GM12878 (cell line): ENCODE results near the gene ANO2. TPM values are rescaled to one million over a fixed set of nuclear protein-coding genes. Genes with fewer than 3 reads are reported as not detected.

Experiments used
- ATAC-seq: fragments of 200-7000 bp; cut with Tn5 transposase; 3 replicates; pipeline ENCODE4 v1.9.1; 2020; ENCODE audit warnings: mild to moderate bottlenecking, moderate library complexity
- BruUV-seq: library from RNA; stranded (reverse); fragments of 400-500 nt; replicated peaks from 2 replicates; lab custom pipeline; 2021; lab: Mats Ljungman, UMichigan
- CTCF ChIA-PET: fragments of 300-600 bp; sonication (Branson Sonifier 250); formaldehyde crosslinking; extraction: SDS; loops from one replicate; lab custom pipeline; 2021; ENCODE audit warnings: inconsistent platforms; lab: Yijun Ruan, JAX
- POLR2A ChIA-PET: fragments of 350-600 bp; formaldehyde crosslinking; extraction: SDS; loops from one replicate; lab custom pipeline; 2021; ENCODE audit warnings: inconsistent platforms; lab: Charles Lee
- RAD21 ChIA-PET: fragments of 300-600 bp; sonication (Branson Sonifier 250); formaldehyde crosslinking; loops from one replicate; lab custom pipeline; 2023; ENCODE audit warnings: antibody characterized with exemption; ENCODE audit not compliant: unreplicated experiment; lab: Charles Lee
- SMC1A ChIA-PET: fragments of 300-600 bp; sonication (Branson Sonifier 250); formaldehyde crosslinking; loops from one replicate; lab custom pipeline; 2023; ENCODE audit not compliant: unreplicated experiment, uncharacterized antibody; lab: Charles Lee
- DNase-seq: peaks from one replicate; pipeline ENCODE4 v3.0.0-alpha.2; 2011; ENCODE audit warnings: low read depth, low spot score
- FAIRE-seq: peaks from 3 replicates; lab custom pipeline; 2011; peaks lifted over from hg19 to GRCh38; lab: Jason Lieb, UNC
- H2AFZ ChIP-seq: 2 replicates; pipeline ENCODE4 v1.6.0; 2011; ENCODE audit warnings: low read depth, low read length, control low read depth; ENCODE audit not compliant: control insufficient read depth
- H3K27ac ChIP-seq: 2 replicates; pipeline ENCODE4 v1.5.1; 2011; ENCODE audit warnings: control low read depth; ENCODE audit not compliant: control insufficient read depth, insufficient read depth
- H3K27me3 ChIP-seq, 2 experiments: replicated peaks in 1 of 2; 2 replicates each; pipeline versions ENCODE4 v1.6.0 to v1.6.1; 2011; ENCODE audit warnings: low read length in 1 of 2; ENCODE audit not compliant: control insufficient read depth in 2 of 2, insufficient read depth in 2 of 2
- H3K36me3 ChIP-seq, 2 experiments: 2 replicates each; pipeline ENCODE4 v1.5.1; 2011; ENCODE audit warnings: low read length in 1 of 2; ENCODE audit not compliant: control insufficient read depth in 2 of 2, insufficient read depth in 2 of 2
- H3K4me1 ChIP-seq: 2 replicates; pipeline ENCODE4 v1.6.1; 2011; ENCODE audit warnings: mild to moderate bottlenecking, low read length, moderate library complexity, mixed read lengths; ENCODE audit not compliant: control insufficient read depth, insufficient read depth
- H3K4me2 ChIP-seq: 2 replicates; pipeline ENCODE4 v1.6.0; 2011; ENCODE audit warnings: control low read depth; ENCODE audit not compliant: control insufficient read depth, insufficient read depth
- H3K4me3 ChIP-seq: fragments of 200-600 bp; sonication (generic); 2 replicates; pipeline ENCODE4 v1.5.1; 2016
- H3K79me2 ChIP-seq: 2 replicates; pipeline ENCODE4 v1.6.0; 2011; ENCODE audit warnings: low read length; ENCODE audit not compliant: control insufficient read depth, insufficient read depth
- H3K9ac ChIP-seq: 2 replicates; pipeline ENCODE4 v1.8.0; 2011; ENCODE audit warnings: low read length, control low read depth, mixed read lengths; ENCODE audit not compliant: control insufficient read depth, insufficient read depth
- H3K9me3 ChIP-seq: replicated peaks from 3 replicates; pipeline ENCODE4 v1.5.1; 2011; ENCODE audit warnings: mild to moderate bottlenecking, low read length; ENCODE audit not compliant: control insufficient read depth, insufficient read depth
- H4K20me1 ChIP-seq: 2 replicates; pipeline ENCODE4 v1.6.0; 2011; ENCODE audit not compliant: control insufficient read depth, insufficient read depth
- BCL3 ChIP-seq: IDR thresholded peaks from 2 replicates; pipeline ENCODE4 v1.6.1; 2011; ENCODE audit warnings: borderline replicate concordance, low read depth, mild to moderate bottlenecking, moderate library complexity, low read length; ENCODE audit not compliant: insufficient read depth, poor library complexity, severe bottlenecking
- CEBPZ ChIP-seq: fragments of 150-350 bp; IDR thresholded peaks from 2 replicates; pipeline ENCODE4 v1.6.1; 2016; ENCODE audit warnings: low read depth, low read length
- CTCF ChIP-seq, 3 experiments: IDR thresholded peaks in 2 of 3; conservative IDR thresholded peaks in 1 of 3; 2 replicates each; pipeline ENCODE4 v1.5.1; 2011; ENCODE audit warnings: low read depth in 3 of 3, low read length in 3 of 3, mild to moderate bottlenecking in 3 of 3, control low read depth in 2 of 3, moderate library complexity in 2 of 3, inconsistent platforms in 1 of 3, mixed read lengths in 1 of 3; ENCODE audit not compliant: control insufficient read depth in 2 of 3, insufficient read depth in 1 of 3; ENCODE audit errors: extremely low read depth in 1 of 3
- JUNB ChIP-seq: IDR thresholded peaks from 2 replicates; pipeline ENCODE4 v1.6.1; 2016; ENCODE audit warnings: antibody characterized with exemption, mild to moderate bottlenecking
- MEF2B ChIP-seq: fragments of 450-650 bp; IDR thresholded peaks from 2 replicates; pipeline ENCODE4 v1.6.1; 2018; ENCODE audit warnings: mild to moderate bottlenecking, moderate library complexity; ENCODE audit not compliant: partially characterized antibody, poor library complexity, severe bottlenecking
- NFYB ChIP-seq: IDR thresholded peaks from 2 replicates; pipeline ENCODE4 v1.6.1; 2011; ENCODE audit warnings: low read depth, mild to moderate bottlenecking, low read length, improper control_type of control experiment, moderate library complexity; ENCODE audit not compliant: insufficient read depth
- POLR2AphosphoS5 ChIP-seq: IDR thresholded peaks from 2 replicates; pipeline ENCODE4 v1.6.1; 2011; ENCODE audit warnings: mild to moderate bottlenecking, low read length, inconsistent platforms
- RFX5 ChIP-seq: IDR thresholded peaks from 2 replicates; pipeline ENCODE4 v1.6.1; 2011; ENCODE audit warnings: low read depth, low read length, improper control_type of control experiment
- SIN3A ChIP-seq: IDR thresholded peaks from 2 replicates; pipeline ENCODE4 v1.6.1; 2012; ENCODE audit warnings: low read depth, low read length, improper control_type of control experiment
- SMARCA5 ChIP-seq: fragments of 450-650 bp; IDR thresholded peaks from 2 replicates; pipeline ENCODE4 v1.6.1; 2017; ENCODE audit warnings: mild to moderate bottlenecking
- SREBF1 ChIP-seq: IDR thresholded peaks from 2 replicates; pipeline ENCODE4 v1.6.1; 2012; ENCODE audit warnings: mild to moderate bottlenecking, low read length
- TBL1XR1 ChIP-seq: IDR thresholded peaks from 2 replicates; pipeline ENCODE4 v1.6.1; 2012; ENCODE audit warnings: low read depth, low read length, improper control_type of control experiment
- TCF12 ChIP-seq: IDR thresholded peaks from 2 replicates; pipeline ENCODE4 v1.6.1; 2011; ENCODE audit warnings: low read depth, mild to moderate bottlenecking, low read length
- ZNF384 ChIP-seq: IDR thresholded peaks from 2 replicates; pipeline ENCODE4 v1.6.1; 2012; ENCODE audit warnings: low read depth, mild to moderate bottlenecking, low read length, improper control_type of control experiment, borderline replicate concordance
- WGBS: methylation state at CpG from one replicate; pipeline ENCODE4 v1.1.6; 2016; ENCODE audit warnings: low lambda C conversion rate; ENCODE audit not compliant: insufficient replicate concordance, insufficient coverage; ENCODE audit errors: missing lambda C conversion rate; 5-methylcytosine and 5-hydroxymethylcytosine counted together
- in situ Hi-C: fragments of 300-500 bp; cut with MboI; formaldehyde crosslinking; loops from 9 replicates; pipeline ENCODE4 v1.14.3; 2018; ENCODE audit warnings: mixed read lengths
- intact Hi-C: fragments of 100-400 bp; cut with micrococcal nuclease; formaldehyde crosslinking; loops from one replicate; pipeline ENCODE4 v1.14.2; 2022; ENCODE audit not compliant: unreplicated experiment
- polyA plus RNA-seq, 11 experiments: library from polyadenylated mRNA; depleted of rRNA in 4 of 11; unstranded in 6 of 11; stranded (reverse) in 5 of 11; fragments of >200 nt; fragmentation: Nextera tagmentation in 4 of 11; fragmentation: Illumina TruSeq in 1 of 11; extraction: Ambion mirVana in 4 of 11; extraction: Trizol in 1 of 11; gene quantifications; 1 replicate in 1 of 11; 2 replicates in 10 of 11; pipeline versions ENCODE4 v1.2.1 to v1.2.3, GENCODE V29; 2011 to 2016; ENCODE audit warnings: inconsistent platforms in 2 of 11, missing spikeins in 2 of 11, low read depth in 1 of 11
- total RNA-seq, 4 experiments: library from RNA; depleted of rRNA in 3 of 4; stranded (reverse); fragments of >200 nt in 3 of 4; fragmentation: Illumina TruSeq in 1 of 4; extraction: Trizol in 1 of 4; gene quantifications; 2 replicates each; pipeline versions ENCODE4 v1.2.1 to v1.2.3, GENCODE V29; 2013 to 2021

ANO2 gene
- total and polyA plus RNA-seq, 10 of the 15 experiments (the other 5 are each of a cell fraction or from before 2014, with no cell fraction given): not detected

GRCh38 chr12:5524116-5524768 is 420.8 kb downstream of the ANO2 start (continued):
- TF ChIP-seq SREBF1: no peak
- TF ChIP-seq JUNB: no peak
- TF ChIP-seq SMARCA5: no peak
- TF ChIP-seq RFX5: no peak
- TF ChIP-seq BCL3: no peak
- no peak for TF ChIP-seq CTCF (IDR thresholded peaks at IDR 0.05 in 2 of 3, conservative IDR thresholded peaks at IDR 0.05 in 1 of 3; ENCODE audit: control insufficient read depth in 2 of 3, extremely low read depth in 1 of 3, insufficient read depth in 1 of 3, low read depth in 3 of 3, low read length in 3 of 3)
- no peak for TF ChIP-seq TCF12

- Histone ChIP-seq H3K4me3 (no peak overlapping the region), H3K27me3 (peaks cover 0 to 1% of the 10 kb centered on the region in 2 experiments; a peak in 2 of 4 replicates), H3K27ac (no peak overlapping the region), H3K79me2 (no peaks in the 10 kb centered on the region), H3K9ac (no peak overlapping the region), H3K4me1 (no peaks in the 10 kb centered on the region), H3K4me2 (no peak overlapping the region), H2AFZ (no peak overlapping the region), H3K9me3 (no peaks in the 10 kb centered on the region), H4K20me1 (no peaks in the 10 kb centered on the region), H3K36me3 (no peaks in the 10 kb centered on the region)
- intact Hi-C loops (no loop called here), in situ Hi-C loops (no loop called here)
- POLR2A ChIA-PET: no interaction called here
- DNase-seq: no peak
- no TSS peak for BruUV-seq
- RAD21 ChIA-PET: no interaction called here
- CTCF ChIA-PET: no interaction called here
- FAIRE-seq: no peak
- no peak for ATAC-seq
- 68% methylated on average over 24 of the region's 24 CpGs for WGBS
- no peak for TF ChIP-seq MEF2B
- no peak for TF ChIP-seq CEBPZ
- no peak for TF ChIP-seq SIN3A
- no peak for TF ChIP-seq TBL1XR1
- TF ChIP-seq NFYB: no peak
- TF ChIP-seq ZNF384: no peak
- no peak for TF ChIP-seq POLR2AphosphoS5
- SMC1A ChIA-PET: no interaction called here
Measured at GRCh38 chr12:5523396-5524115, 421.5 kb downstream of the ANO2 start.
